GM19239 (cell line): Measurements from ENCODE around the gene OTOA.
"Not testable (repeated sequence)": the region's sequence is repeated elsewhere in the genome, so short reads cannot be mapped to it uniquely, and the experiment has no call there.

Experiments used
- DNase-seq: peaks from one replicate; pipeline ENCODE4 v3.0.0; 2011; ENCODE audit warnings: low spot score; ENCODE audit not compliant: insufficient read length
- FAIRE-seq: peaks from 2 replicates; lab custom pipeline; 2011; peaks lifted over from hg19 to GRCh38; lab: Jason Lieb, UNC

OTOA gene

GRCh38 chr16:21664801-21665492, 1.2 kb downstream of the OTOA start:
- DNase-seq (no peak), FAIRE-seq (no peak)

- DNase-seq (no peak), FAIRE-seq (no peak)
Observed at GRCh38 chr16:21666772-21667171, 3.0 kb downstream of the OTOA start.

GRCh38 chr16:21667575-21667974, 3.8 kb downstream of the OTOA start:
- FAIRE-seq, result no peak
- DNase-seq, result no peak

GRCh38 chr16:21673469-21673868, 9.7 kb downstream of the OTOA start:
- no peak for FAIRE-seq

DNA sequence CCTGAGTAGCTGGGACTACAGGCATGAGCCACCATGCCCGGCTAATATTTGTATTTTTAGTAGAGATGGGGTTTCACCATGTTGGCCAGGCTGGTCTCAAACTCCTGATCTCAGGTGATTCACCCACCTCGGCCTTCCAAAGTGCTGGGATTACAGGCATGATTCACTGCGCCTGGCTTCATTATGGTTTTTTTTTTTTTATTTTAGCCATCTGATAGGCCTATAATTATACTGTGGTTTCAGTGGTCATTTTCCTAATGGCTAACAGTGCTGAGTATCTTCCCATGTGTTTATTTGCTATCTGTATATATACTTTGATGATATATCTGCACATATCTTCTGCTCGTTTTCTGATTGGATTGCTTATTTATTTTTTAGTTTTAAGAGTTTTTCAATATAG, 10.7 kb downstream of the OTOA start:
- not testable (repeated sequence) for FAIRE-seq, DNase-seq

More at GRCh38 chr16:21673469-21673868, 9.7 kb downstream of the OTOA start:
- DNase-seq, result no peak

DNA sequence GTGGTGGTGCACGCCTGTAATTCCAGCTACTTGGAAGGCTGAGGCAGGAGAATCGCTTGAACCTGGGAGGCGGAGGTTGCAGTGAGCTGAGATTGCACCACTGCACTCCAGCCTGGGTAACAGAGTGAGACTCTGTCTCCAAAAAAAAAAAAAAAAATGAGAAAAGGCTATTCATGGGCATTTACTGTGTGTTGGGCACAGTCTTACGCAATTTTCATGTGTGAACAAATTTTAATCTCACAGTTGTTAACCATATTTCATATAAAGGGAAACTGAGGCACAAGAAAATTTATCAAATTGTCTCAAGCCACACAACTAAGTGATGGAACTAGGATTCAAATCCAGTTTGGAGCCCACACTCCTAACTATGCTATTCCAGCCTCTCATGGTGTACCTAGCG, 16.9 kb downstream of the OTOA start:
- FAIRE-seq, DNase-seq: not testable (repeated sequence)

GRCh38 chr16:21683184-21683583, 19.4 kb downstream of the OTOA start:
- DNase-seq, result no peak
- no peak for FAIRE-seq

DNA sequence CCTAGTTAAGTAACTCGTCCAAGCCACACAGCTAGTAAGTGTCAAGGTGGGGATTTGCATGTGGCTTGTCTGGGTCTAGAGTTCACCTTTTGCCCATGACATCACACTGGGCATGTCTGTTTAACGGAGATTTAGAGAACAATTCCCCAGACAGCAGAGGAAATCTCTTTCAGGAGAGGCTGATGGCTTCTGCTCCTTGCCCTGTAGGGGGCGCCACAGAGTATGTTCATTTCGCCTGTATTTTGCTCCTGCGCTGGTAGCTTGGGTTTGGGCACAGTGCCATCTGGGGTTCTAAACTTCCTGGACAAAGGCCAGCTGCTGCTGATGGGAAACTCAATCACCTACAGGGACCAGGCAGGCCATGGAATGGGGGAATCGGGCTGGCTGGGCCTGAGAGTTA, 20.4 kb downstream of the OTOA start:
- DNase-seq (no peak), FAIRE-seq (no peak)

GRCh38 chr16:21685034-21685455, 21.3 kb downstream of the OTOA start:
- DNase-seq (no peak), FAIRE-seq (no peak)

DNA sequence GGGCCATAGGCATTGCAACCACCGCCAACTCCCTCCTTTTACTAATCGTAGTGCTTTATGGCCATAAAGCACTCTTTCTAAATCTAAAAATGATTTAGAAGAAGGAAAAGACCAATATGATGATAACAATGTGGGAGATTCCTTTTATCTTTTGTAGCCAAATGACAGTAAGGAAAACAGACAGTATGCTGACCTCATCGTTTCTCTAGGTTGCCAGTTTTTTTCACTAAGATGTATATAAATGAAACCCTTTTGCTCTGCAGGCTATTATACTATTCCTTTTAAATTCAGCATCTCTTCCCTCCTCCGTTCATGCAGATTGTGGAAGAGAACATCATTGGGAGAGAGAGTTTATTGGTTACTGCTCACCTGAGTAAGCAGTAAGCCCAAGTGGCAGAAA, 25.3 kb downstream of the OTOA start:
- no peak for DNase-seq
- no peak for FAIRE-seq

GRCh38 chr16:21690967-21691366, 27.2 kb downstream of the OTOA start:
- not testable (repeated sequence) for FAIRE-seq, DNase-seq

DNA sequence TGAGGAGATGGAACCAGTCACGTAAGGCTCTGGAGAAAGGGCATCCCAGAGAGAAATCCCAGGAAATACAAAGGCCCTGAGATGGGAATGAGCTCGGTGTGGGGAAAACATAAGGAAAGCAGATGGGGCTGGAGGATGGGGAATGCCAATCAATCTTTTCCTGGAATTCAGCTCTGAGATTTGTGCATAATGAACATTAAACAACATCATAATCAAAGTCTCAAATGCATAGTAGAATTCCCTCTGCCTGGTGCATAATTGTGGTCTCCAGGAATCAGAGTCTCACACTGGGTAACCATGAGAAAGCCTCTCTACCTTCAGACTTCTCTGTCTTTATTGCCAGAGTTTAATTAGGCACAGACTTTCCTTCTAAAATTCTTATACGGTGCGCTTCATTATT, 30.8 kb downstream of the OTOA start:
- DNase-seq (no peak), FAIRE-seq (no peak)

- no peak for FAIRE-seq
Observed at GRCh38 chr16:21697032-21697431, 33.3 kb downstream of the OTOA start.

GRCh38 chr16:21698169-21699032, 34.6 kb downstream of the OTOA start:
- no peak for FAIRE-seq

More at GRCh38 chr16:21697032-21697431, 33.3 kb downstream of the OTOA start:
- DNase-seq, result no peak

GRCh38 chr16:21701271-21701670, 37.5 kb downstream of the OTOA start:
- FAIRE-seq, result no peak

More at GRCh38 chr16:21698169-21699032, 34.6 kb downstream of the OTOA start:
- no peak for DNase-seq

GRCh38 chr16:21702276-21702675, 38.5 kb downstream of the OTOA start:
- no peak for DNase-seq
- no peak for FAIRE-seq

More at GRCh38 chr16:21701271-21701670, 37.5 kb downstream of the OTOA start:
- DNase-seq, result no peak

DNA sequence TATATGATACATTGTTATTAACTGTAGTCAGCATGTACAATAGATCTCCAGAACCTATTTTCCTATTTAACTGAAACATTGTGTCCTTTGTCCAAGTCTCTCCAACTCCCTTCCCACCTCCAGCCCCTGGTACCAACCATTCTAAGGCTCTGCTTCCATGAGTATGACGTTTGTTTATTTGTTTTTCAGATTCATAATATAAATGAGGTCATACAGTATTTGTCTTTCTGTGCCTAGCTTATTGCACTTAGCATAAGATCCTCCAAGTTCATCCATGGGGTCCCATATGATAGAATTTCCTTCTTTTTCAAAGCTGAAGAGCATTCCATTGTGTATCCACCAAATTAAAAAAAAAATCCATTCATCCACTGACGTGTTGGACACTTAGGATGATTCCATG, 39.4 kb downstream of the OTOA start:
- FAIRE-seq (no peak), DNase-seq (no peak)

- FAIRE-seq (peak; percentile 59), DNase-seq (peak; percentile 41)
Observed at GRCh38 chr16:21703589-21704174, 39.9 kb downstream of the OTOA start.

- FAIRE-seq (no peak), DNase-seq (no peak)
Observed at GRCh38 chr16:21704266-21704665, 40.5 kb downstream of the OTOA start.

- DNase-seq, result no peak
- no peak for FAIRE-seq
Observed at GRCh38 chr16:21704733-21705132, 41.0 kb downstream of the OTOA start.
